Keratinocyte (primary cell): ENCODE measurements around the gene CIP2A. TPM values are rescaled to one million over a fixed set of nuclear protein-coding genes. Genes with fewer than 3 reads are reported as not detected.

ENCODE experiments used
- DNase-seq: peaks from one replicate; pipeline ENCODE4 v3.0.0-alpha.2; 2011; ENCODE audit warnings: low read depth, missing footprints, low spot score
- FAIRE-seq: peaks from 2 replicates; lab custom pipeline; 2011; peaks lifted over from hg19 to GRCh38; lab: Jason Lieb, UNC
- H2AFZ ChIP-seq: 2 replicates; pipeline ENCODE4 v1.6.0; 2012; ENCODE audit warnings: low read length, control low read depth, inconsistent platforms; ENCODE audit not compliant: control insufficient read depth
- H3K27ac ChIP-seq: 2 replicates; pipeline ENCODE4 v1.5.1; 2011; ENCODE audit warnings: low read length; ENCODE audit not compliant: control insufficient read depth, insufficient read depth
- H3K27me3 ChIP-seq: 3 replicates; pipeline ENCODE4 v1.6.0; 2011; ENCODE audit warnings: low read length; ENCODE audit not compliant: control insufficient read depth, insufficient read depth; ENCODE audit errors: extremely low read depth
- H3K36me3 ChIP-seq, 2 experiments: 2 replicates in 1 of 2; 3 replicates in 1 of 2; pipeline ENCODE4 v1.5.1; 2011; ENCODE audit warnings: low read length in 2 of 2, mild to moderate bottlenecking in 1 of 2; ENCODE audit not compliant: control insufficient read depth in 2 of 2, insufficient read depth in 2 of 2; ENCODE audit errors: extremely low read depth in 1 of 2
- H3K4me1 ChIP-seq: 3 replicates; pipeline ENCODE4 v1.5.1; 2011; ENCODE audit warnings: low read length; ENCODE audit not compliant: control insufficient read depth, insufficient read depth; ENCODE audit errors: extremely low read depth
- H3K4me2 ChIP-seq: 3 replicates; pipeline ENCODE4 v1.6.0; 2011; ENCODE audit warnings: low read depth, low read length; ENCODE audit not compliant: control insufficient read depth, insufficient read depth; ENCODE audit errors: extremely low read depth
- H3K4me3 ChIP-seq, 3 experiments: fragments of 200-600 bp in 1 of 3; sonication (generic) in 1 of 3; 2 replicates in 2 of 3; 3 replicates in 1 of 3; pipeline ENCODE4 v1.5.1; 2011 to 2016; ENCODE audit warnings: low read length in 3 of 3, mild to moderate bottlenecking in 3 of 3, control low read depth in 2 of 3, inconsistent platforms in 1 of 3, low read depth in 1 of 3, mixed read lengths in 1 of 3, mixed run types in 1 of 3, moderate library complexity in 1 of 3; ENCODE audit not compliant: control insufficient read depth in 2 of 3, insufficient read depth in 2 of 3; ENCODE audit errors: extremely low read depth in 1 of 3
- H3K79me2 ChIP-seq: 2 replicates; pipeline ENCODE4 v1.6.0; 2012; ENCODE audit warnings: low read length; ENCODE audit not compliant: control insufficient read depth, insufficient read depth
- H3K9ac ChIP-seq: 3 replicates; pipeline ENCODE4 v1.6.0; 2011; ENCODE audit warnings: low read length; ENCODE audit not compliant: control insufficient read depth, insufficient read depth; ENCODE audit errors: extremely low read depth
- H3K9me1 ChIP-seq: 3 replicates; pipeline ENCODE4 v1.6.0; 2011; ENCODE audit warnings: low read length; ENCODE audit not compliant: control insufficient read depth, insufficient read depth; ENCODE audit errors: extremely low read depth
- H3K9me3 ChIP-seq: 2 replicates; pipeline ENCODE4 v1.5.1; 2012; ENCODE audit warnings: low read depth, low read length; ENCODE audit not compliant: control insufficient read depth
- H4K20me1 ChIP-seq: 3 replicates; pipeline ENCODE4 v1.6.0; 2011; ENCODE audit warnings: low read length; ENCODE audit not compliant: control insufficient read depth, insufficient read depth; ENCODE audit errors: extremely low read depth
- EZH2 ChIP-seq: IDR thresholded peaks from one replicate; pipeline ENCODE4 v1.6.1; 2012; ENCODE audit warnings: inconsistent platforms, mild to moderate bottlenecking, low read length, moderate library complexity
- dilution Hi-C: fragments of 300-500 bp; cut with MboI; formaldehyde crosslinking; loops from one replicate; pipeline ENCODE4 v1.7.0; 2020; ENCODE audit warnings: low sequenced_read_pairs; ENCODE audit not compliant: extremely low pct_ligation_motif_present
- polyA plus RNA-seq, 5 experiments: library from polyadenylated mRNA; depleted of rRNA in 3 of 5; stranded (reverse) in 3 of 5; stranded (forward) in 1 of 5; unstranded in 1 of 5; fragments of >200 nt; gene quantifications; 1 replicate in 1 of 5; 2 replicates in 3 of 5; 3 replicates in 1 of 5; pipeline versions ENCODE4 v1.2.1 to v1.2.3, GENCODE V29; 2011 to 2012; ENCODE audit warnings: missing spikeins in 2 of 5, low read depth in 1 of 5, low replicate concordance in 1 of 5
- TF ChIP-seq, protein P1 (sequence below), 3 experiments: IDR thresholded peaks in 1 of 3; conservative IDR thresholded peaks in 1 of 3; optimal IDR thresholded peaks in 1 of 3; 2 replicates in 2 of 3; 3 replicates in 1 of 3; pipeline versions ENCODE3 to v1.5.1; 2011; ENCODE audit warnings: low read length in 3 of 3, mild to moderate bottlenecking in 3 of 3, moderate library complexity in 2 of 3, control low read depth in 1 of 3, inconsistent platforms in 1 of 3; ENCODE audit not compliant: insufficient read depth in 2 of 3; ENCODE audit errors: extremely low read depth in 1 of 3

Gene CIP2A
- polyA plus RNA-seq, 1 donor (not counting 4 experiments of a cell fraction or from before 2014, with no cell fraction given) = 9.9 TPM

DNA sequence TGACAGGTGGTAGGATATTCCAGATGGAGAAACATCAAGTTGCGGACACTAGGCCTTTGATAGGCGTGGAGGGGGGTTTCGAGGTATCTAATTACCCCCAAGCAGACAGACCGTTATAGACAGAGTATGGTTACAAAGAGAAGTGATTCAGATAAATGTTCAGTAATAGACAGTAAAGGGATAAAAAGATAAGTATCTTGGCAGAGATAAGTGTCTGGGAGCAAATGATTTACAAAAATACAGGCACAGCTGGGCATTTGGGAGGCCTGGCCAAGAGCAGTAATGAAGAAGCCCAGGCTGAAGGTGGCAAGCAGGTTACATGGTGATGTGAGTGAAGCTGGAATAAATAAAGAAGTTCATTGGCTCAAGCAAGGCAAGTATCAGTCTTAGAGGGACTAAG, 78.2 kb downstream of the CIP2A start:
- dilution Hi-C loops = no loop called here
- no peak overlapping the region for H2AFZ ChIP-seq

DNA sequence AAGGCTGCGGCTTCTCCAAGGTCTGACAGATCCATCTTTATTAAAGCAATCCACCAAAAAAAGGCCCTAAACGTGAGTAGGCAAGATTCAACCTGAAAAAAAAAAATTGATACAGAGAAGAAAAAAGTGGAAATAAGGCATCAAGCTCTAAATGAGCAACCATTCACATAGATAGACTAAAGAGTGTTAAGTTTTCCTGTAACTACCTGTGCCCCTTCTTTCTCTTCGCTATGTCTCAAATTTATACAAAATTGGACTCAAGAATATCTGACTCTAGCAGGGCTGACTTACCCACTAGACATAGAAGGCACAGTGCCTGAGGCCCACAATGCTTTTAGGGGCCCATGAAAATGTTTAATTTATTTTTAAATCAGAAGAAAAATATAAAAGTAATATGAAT, 78.7 kb downstream of the CIP2A start, which contains the start of gene MYH15:
Gene MYH15, minus strand, starts transcription at position 101 of the 400 bp plus-strand sequence. Its CDS starts 66 bp downstream, at position 35.
- H3K79me2 ChIP-seq = no peaks in the 10 kb centered on the region
- no peaks in the 10 kb centered on the region for H4K20me1 ChIP-seq
- TF ChIP-seq, protein P1, sequence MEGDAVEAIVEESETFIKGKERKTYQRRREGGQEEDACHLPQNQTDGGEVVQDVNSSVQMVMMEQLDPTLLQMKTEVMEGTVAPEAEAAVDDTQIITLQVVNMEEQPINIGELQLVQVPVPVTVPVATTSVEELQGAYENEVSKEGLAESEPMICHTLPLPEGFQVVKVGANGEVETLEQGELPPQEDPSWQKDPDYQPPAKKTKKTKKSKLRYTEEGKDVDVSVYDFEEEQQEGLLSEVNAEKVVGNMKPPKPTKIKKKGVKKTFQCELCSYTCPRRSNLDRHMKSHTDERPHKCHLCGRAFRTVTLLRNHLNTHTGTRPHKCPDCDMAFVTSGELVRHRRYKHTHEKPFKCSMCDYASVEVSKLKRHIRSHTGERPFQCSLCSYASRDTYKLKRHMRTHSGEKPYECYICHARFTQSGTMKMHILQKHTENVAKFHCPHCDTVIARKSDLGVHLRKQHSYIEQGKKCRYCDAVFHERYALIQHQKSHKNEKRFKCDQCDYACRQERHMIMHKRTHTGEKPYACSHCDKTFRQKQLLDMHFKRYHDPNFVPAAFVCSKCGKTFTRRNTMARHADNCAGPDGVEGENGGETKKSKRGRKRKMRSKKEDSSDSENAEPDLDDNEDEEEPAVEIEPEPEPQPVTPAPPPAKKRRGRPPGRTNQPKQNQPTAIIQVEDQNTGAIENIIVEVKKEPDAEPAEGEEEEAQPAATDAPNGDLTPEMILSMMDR (optimal IDR thresholded peaks at IDR 0.05 in 1 of 3, IDR thresholded peaks at IDR 0.05 in 1 of 3, conservative IDR thresholded peaks at IDR 0.05 in 1 of 3; ENCODE audit: extremely low read depth in 1 of 3, insufficient read depth in 2 of 3, low read length in 3 of 3) = no peak
- no peak for TF ChIP-seq EZH2
- no peaks in the 10 kb centered on the region for H3K36me3 ChIP-seq
- H3K9ac ChIP-seq = no peak within 1 kb of the TSS
- no peak for FAIRE-seq
- no peaks in the 10 kb centered on the region for H3K9me3 ChIP-seq
- H2AFZ ChIP-seq = no peak within 1 kb of the TSS
- no peak within 1 kb of the TSS for H3K4me3 ChIP-seq
- no peak for DNase-seq
- dilution Hi-C loops = no loop called here
- no peaks in the 10 kb centered on the region for H3K27me3 ChIP-seq
- no peaks in the 10 kb centered on the region for H3K4me1 ChIP-seq
- H3K27ac ChIP-seq = no peak within 1 kb of the TSS
- H3K9me1 ChIP-seq = no peaks in the 10 kb centered on the region
- no peak within 1 kb of the TSS for H3K4me2 ChIP-seq

More for the DNA sequence above, 78.2 kb downstream of the CIP2A start:
- no peaks in the 10 kb centered on the region for H3K27me3 ChIP-seq
- no peak overlapping the region for H3K27ac ChIP-seq
- H3K9ac ChIP-seq = no peak overlapping the region
- TF ChIP-seq, protein P1 (optimal IDR thresholded peaks at IDR 0.05 in 1 of 3, IDR thresholded peaks at IDR 0.05 in 1 of 3, conservative IDR thresholded peaks at IDR 0.05 in 1 of 3; ENCODE audit: extremely low read depth in 1 of 3, insufficient read depth in 2 of 3, low read length in 3 of 3) = no peak
- no peak for TF ChIP-seq EZH2
- FAIRE-seq (no peak), DNase-seq (no peak)
- no peaks in the 10 kb centered on the region for H3K9me3 ChIP-seq
- no peaks in the 10 kb centered on the region for H3K79me2 ChIP-seq
- H3K4me1 ChIP-seq = no peaks in the 10 kb centered on the region
- no peaks in the 10 kb centered on the region for H4K20me1 ChIP-seq
- no peaks in the 10 kb centered on the region for H3K36me3 ChIP-seq
- H3K4me3 ChIP-seq = no peak overlapping the region
- no peak overlapping the region for H3K4me2 ChIP-seq
- H3K9me1 ChIP-seq = no peaks in the 10 kb centered on the region
